Adipose tissue (tissue), 3 donors: ENCODE measurements around the gene ACP1. TPM values are rescaled to one million over a fixed set of nuclear protein-coding genes. Genes with fewer than 3 reads are reported as not detected.

Source experiments
- H3K27ac ChIP-seq: one replicate; pipeline ENCODE4 v1.5.1; 2013; ENCODE audit warnings: low read depth, low read length
- WGBS, 3 donors: extraction: QIAGEN DNeasy Blood & Tissue Kit; methylation state at CpG; one replicate each; pipeline ENCODE4 v1.1.7; 2013; 5-methylcytosine and 5-hydroxymethylcytosine counted together
- polyA plus RNA-seq, 3 donors: library from polyadenylated mRNA; stranded (reverse); fragments of 200-250 nt; gene quantifications; one replicate each; pipeline ENCODE4 v1.2.3, GENCODE V29; 2013
- donor health status: healthy with polysubstance abuse.
- donor health status: Bipolar disorder and iron deficiency.
- donor health status: healthy.

ACP1 gene
- polyA plus RNA-seq, 3 donors = 58.2 to 77.2 (median 65.4) TPM

DNA sequence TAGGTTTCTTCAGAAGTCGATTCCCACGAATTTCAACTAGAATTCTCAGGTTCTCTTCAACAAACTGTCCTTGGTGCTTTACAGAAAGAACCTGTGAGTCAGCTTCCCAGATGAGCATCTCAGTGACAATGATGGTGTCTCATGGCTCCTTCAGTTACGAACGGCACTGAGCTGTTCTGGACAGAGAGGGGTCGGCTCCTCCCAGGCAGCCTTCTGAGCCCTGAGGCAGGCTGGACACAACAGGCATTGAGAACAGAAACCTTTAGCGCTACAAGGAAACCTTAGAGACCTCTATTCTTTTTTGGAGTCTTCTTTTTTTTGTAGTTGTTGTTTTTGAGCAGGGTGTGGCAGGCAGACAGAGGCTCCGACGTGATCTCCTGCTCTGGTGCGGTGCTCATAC, 58.3 kb downstream of the ACP1 start:
- H3K27ac ChIP-seq = no peak overlapping the region
- 80 to 89% (median 87%) methylated on average over 9 of the region's 9 CpGs for WGBS, 3 donors

Other genes starting within 250 kb of the ACP1 start
- 1 to 10 TPM; 1.7 to 9.9 (median 5.5) TPM for gene FAM110C, start 218.4 kb upstream of the ACP1 start, polyA plus RNA-seq
- 10 to 100 TPM; 19.0 to 88.2 (median 22.7) TPM for gene SH3YL1, start 915 bp upstream of the ACP1 start, polyA plus RNA-seq
- gene ALKAL2, start 23.1 kb downstream of the ACP1 start, polyA plus RNA-seq = 10 to 100 TPM; 11.0 to 28.8 (median 16.4) TPM